Keratinocyte (primary cell): ENCODE measurements around the gene NAA16.

Source experiments
- CTCF ChIP-seq, 3 experiments: IDR thresholded peaks in 1 of 3; conservative IDR thresholded peaks in 1 of 3; optimal IDR thresholded peaks in 1 of 3; 2 replicates in 2 of 3; 3 replicates in 1 of 3; pipeline versions ENCODE3 to v1.5.1; 2011; ENCODE audit warnings: low read length in 3 of 3, mild to moderate bottlenecking in 3 of 3, moderate library complexity in 2 of 3, control low read depth in 1 of 3, inconsistent platforms in 1 of 3; ENCODE audit not compliant: insufficient read depth in 2 of 3; ENCODE audit errors: extremely low read depth in 1 of 3
- EZH2 ChIP-seq: IDR thresholded peaks from one replicate; pipeline ENCODE4 v1.6.1; 2012; ENCODE audit warnings: inconsistent platforms, mild to moderate bottlenecking, low read length, moderate library complexity

- no peak for TF ChIP-seq CTCF (optimal IDR thresholded peaks at IDR 0.05 in 1 of 3, IDR thresholded peaks at IDR 0.05 in 1 of 3, conservative IDR thresholded peaks at IDR 0.05 in 1 of 3; ENCODE audit: extremely low read depth in 1 of 3, insufficient read depth in 2 of 3, low read length in 3 of 3)
- TF ChIP-seq EZH2: no peak
Observed at GRCh38 chr13:41370736-41371135, 59.7 kb downstream of the NAA16 start.
